NOMO-1 (cell line): Measurements from ENCODE around the gene ANKRD6.

Experiments
- DNase-seq, 2 experiments: peaks; one replicate each; lab custom pipeline; 2025; ENCODE audit not compliant: unreplicated experiment in 2 of 2; lab: John Stamatoyannopoulos, UW

The ANKRD6 gene

DNA sequence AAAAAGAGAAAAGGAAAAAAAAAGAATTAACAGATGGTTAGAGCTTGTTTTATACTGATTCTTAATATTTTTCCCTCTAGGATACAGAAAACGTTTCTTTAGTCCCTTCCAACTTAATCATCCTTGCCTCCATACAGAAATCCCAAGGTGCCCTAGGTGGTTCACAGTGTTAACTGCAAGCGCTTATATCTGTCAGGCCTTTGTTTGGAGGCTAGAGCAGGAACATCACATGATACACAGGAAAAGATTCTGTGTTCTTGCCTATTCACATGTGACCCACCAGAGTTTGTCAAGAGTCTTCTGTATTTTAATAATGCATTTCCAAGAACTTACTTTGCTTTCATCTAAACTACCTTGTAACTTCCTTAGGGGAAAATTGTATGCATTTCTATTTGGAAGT is 31.3 kb downstream of the ANKRD6 start:
- no peak for DNase-seq

DNA sequence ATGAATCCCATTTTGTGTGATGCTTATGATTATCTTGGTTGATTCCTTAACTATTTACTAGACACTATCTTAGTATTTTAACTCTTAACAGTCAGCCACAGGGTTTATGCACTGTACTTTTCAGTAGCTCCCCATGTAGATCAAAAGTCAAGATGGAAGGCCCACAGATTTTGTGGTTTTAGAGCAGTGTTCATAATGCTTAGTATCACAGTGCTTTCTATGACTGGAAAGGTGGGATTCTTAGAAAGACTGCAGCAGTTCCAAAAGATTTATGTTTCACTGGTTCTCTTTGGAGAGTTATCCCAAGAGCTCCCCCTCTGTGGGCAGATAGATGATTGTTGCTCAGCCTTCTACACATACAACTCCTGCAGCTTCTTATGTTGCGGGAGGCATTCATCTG is 34.5 kb downstream of the ANKRD6 start:
- DNase-seq = no peak

DNA sequence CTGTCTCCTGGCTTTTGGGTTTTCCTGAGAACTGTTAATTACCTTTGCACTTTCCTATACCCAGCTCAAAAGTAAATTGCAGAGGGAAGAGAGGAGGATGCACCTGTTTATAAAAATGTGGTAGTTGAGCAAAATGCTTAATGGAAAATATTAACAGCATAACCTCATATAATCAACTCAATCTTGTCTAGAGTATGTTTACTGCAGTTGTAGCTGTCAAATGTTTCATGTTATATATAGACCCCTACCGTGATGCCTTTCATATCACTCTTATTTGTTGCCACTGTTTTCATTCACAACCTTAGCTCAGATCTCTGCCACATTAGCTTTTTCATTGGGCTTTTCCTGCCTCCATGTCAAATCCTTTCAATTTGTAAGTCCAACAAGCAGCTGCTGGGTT is 36.0 kb downstream of the ANKRD6 start:
- DNase-seq = no peak

DNA sequence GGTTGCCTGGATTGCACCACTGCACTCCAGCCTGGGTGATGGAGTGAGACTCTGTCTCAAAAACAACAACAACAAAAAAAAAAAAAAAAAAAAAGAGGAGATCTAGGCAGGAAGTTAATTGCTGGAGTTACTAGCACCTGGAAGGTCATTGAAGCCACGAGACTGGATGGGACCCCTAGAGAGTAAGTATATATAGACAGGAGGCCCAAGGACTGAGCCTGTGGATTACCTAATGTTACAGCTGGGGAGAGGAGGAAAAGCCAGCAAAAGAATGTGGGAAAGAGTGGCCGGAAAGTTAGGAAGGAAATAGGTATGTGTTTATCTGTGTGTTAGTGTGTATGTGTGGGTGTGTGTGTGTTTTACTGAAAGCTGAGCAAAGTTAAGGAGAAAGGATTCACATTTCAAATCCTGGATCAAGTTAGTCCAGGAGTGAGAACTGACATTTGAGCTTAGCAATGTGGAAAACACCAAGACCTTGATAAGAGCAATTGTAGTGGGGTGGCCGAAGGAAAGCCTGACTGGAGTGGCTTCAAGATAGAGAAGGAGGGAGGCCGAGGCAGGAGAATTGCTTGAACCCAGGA is 38.4 kb downstream of the ANKRD6 start:
- no peak for DNase-seq

DNA sequence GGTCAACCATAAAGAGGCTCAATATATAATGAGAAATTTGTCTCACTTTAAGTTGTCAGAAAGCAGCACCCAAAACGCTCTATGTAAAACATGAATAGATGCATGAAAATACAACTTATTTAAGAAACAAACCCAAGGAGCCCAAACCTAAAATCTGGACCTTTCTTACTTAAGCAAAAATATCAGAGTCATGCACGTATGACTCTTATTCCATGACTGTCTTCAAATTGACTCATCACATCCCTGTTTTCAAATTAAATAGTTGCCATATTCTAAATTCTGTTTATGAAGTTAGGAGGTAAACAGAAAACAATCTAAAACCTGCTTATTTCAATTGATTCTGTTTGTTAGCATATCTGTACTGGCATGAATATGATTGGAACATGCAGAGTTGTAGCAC is 42.1 kb downstream of the ANKRD6 start:
- no peak for DNase-seq

DNA sequence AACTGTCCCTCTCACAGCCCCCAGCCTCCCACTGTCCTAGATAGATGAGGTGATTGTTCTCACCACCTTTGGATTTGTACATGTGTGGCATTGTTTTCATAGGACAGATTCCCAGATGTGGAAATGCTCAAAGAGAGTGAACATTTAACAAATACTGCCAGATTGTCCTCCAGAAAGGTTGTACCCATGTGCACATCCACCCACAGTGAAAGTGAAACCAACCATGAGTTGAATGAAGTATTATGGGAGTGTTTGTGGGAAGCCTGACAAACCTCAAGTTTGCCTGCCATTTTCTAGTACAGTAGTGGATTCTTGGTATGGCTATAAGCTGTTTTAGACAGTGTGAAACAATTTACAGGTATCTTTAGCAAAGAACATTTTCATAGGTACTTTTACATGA is 42.7 kb downstream of the ANKRD6 start:
- no peak for DNase-seq

DNA sequence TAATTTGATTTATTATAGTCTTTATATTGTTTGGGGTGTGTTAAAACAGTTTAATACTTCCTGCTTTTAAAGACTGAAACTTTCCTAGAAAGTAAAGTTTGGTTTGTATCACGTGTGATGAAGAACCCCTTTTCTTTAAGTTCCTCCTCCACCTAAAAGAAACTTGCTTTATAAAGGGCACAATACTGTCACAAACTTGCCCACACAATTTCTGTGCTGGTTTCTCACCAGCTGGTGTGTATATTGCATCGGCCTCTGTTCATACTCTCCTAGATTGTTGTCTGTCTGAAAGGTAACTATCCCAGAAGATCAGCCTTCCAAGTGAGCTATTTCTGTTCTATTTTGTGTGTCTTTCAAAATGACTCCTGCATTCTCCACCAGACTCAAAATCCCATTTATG is 46.9 kb downstream of the ANKRD6 start:
- no peak for DNase-seq

DNA sequence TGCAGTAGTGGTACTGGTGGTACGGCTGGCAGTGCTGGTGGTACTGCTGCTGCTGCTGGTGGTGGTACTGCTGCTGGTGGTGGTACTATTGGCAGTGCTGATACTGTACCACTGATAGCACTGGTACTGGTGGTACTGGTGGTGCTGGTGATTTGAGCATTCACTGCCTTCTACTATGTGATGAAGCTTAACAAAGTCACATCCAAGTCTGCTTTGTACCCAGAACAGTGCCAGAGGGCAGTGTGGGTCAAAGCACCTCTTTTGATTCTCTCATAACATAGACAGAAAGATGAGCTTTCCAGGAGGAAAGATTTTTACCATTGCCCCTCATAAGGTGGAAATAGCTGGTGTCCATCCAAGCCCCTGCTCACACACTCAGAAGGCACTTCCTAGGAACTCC is 48.7 kb downstream of the ANKRD6 start:
- no peak for DNase-seq

DNA sequence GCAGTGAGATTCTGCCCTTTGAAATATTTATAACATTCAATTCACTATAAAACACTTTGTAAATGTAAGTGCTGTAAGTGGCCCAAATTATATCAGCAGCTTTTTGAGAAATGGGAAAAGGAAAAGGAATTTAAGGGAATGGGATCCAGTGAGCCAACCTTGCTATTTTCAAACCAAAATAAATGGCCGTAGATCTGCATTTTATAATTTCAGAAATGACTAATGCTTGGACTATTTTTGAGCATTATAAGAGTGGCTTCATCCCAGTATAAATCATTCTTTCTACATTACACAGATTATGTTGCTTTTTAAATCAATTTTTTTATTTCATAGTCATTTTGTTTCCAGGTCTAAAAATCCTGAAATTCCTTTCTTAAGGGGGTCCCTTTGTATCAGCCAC is 49.2 kb downstream of the ANKRD6 start:
- DNase-seq = no peak

DNA sequence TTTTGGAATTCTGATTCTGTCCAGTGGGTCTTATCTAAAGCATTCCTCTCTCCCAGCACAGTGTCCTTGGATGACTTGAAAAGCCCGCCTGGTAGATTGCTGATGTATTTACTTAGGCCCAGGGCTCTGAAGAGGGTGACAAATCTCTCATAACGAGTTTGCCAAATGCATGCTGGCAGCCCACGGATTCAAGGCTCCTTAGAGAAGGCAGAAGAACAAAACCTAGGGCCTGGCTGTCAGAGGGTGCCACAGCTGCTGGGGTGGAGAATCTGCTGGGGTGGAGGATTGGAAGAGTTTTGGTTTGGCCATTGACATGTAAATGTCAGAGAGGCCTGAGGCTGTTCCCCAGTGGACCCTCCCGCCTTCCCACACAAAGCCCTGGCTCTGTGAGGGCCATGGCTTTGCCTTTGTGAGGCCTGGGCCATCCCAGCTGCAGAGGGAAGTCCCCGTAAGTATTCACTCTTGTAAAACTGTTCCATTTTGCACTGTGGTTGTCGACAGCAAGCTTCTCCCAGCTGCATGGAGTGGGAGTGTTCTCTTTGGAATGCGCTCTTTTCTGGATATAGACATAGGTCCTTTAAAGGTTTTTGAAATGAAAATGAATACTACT is 50.3 kb downstream of the ANKRD6 start:
- DNase-seq = no peak

DNA sequence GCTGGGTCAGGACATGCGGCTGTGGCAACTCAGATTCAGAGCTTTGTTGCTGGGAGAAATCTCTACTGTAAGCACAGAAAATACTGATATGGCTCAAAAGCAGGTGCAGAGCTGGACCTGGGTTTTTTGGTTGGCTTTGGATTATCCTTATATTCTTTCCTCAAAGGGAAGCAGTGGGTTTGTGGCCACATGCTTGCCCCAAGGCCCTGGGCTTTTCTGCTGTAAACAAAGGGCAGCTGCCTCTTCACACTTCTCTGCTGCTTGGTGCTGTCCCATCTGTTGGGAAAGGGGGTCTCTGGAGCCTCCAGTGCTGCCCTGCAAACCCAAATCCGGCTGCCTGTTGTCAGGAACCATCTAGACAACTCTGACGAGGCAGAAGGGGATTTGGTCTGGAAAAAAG is 52.4 kb downstream of the ANKRD6 start:
- no peak for DNase-seq

DNA sequence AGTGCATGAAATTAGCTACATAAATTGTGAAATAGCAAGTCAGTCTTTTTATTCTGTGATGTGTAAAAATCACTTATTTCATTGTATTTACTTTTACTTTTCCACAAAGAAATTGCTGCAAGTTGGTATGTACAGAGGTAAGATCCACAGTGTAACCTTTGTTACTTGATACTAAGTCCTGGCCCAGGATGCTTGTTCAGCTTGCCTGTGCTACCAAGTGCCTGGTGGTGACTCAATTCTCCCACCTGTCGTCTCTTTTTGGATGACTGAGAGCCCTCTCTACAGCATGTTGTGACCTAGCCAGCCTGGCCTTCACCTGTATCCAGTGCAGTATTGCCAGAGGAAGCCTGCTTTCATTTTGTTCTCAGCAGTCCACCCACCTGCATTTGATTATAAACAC is 54.9 kb downstream of the ANKRD6 start:
- DNase-seq = no peak

DNA sequence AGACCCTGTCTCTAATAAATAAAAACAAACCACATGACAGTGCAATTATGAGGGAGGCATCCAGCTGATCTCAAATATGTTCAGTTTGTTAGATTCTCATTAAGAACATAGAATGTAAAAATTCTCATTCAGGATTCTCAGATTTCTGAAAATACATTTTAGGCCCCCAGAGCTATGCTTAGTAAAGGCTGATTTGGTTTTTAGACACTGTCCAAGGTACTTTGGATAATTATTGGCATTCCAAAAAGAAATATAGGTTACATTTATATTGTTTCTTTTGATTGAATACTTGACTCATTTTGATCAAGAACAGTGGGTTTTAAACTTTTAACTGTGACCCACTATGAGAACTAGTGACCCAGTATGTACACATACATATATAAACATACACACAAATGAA is 55.5 kb downstream of the ANKRD6 start:
- DNase-seq = no peak

DNA sequence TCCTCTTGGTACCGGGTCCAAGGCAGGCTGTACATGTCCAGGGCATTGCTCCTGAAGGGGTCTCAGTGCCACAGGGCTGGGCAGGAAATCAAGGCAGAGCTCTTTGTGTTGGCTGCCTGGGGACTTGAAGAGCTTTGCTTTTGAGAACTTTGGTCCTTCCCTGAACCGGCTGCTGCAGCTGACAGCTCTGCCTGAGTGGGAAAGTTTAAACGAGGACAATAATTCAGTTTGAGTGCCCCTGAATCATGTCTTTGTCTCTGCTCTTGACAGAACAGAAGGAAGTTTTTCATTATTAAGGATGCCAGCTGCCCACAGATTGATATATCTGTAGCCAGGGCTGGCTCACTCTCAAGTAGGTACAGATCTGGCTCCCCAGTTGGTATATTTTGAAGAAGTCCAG is 56.1 kb downstream of the ANKRD6 start:
- no peak for DNase-seq

DNA sequence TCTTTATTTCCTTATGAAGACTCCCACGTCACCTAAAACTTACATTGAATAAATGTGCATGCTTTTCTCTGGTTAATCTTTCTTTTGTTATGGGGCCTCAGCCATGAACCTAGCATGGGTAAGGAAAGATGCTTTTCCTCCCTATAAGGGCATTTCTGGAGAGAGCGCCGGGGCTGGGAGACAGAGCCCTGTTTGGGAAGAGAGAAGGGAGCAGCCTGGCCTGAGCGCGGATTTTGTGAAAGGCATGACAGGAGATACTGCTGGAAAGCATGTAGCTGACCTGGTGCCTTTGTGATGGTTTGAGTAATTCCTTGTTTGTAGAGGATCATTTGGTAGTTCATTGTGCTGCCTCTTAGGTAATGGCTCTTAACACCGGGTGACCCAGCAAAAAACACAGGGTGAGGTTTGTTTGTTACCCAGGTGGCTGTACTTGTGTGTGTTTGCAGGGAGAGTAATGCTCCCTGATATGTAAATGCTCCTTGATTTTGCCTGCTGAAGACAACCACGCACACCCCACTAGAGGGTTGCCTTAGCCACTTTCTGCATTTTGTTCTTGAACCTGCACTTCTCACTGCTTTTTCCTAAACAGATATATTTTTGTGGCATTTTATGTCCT is 59.2 kb downstream of the ANKRD6 start:
- no peak for DNase-seq

DNA sequence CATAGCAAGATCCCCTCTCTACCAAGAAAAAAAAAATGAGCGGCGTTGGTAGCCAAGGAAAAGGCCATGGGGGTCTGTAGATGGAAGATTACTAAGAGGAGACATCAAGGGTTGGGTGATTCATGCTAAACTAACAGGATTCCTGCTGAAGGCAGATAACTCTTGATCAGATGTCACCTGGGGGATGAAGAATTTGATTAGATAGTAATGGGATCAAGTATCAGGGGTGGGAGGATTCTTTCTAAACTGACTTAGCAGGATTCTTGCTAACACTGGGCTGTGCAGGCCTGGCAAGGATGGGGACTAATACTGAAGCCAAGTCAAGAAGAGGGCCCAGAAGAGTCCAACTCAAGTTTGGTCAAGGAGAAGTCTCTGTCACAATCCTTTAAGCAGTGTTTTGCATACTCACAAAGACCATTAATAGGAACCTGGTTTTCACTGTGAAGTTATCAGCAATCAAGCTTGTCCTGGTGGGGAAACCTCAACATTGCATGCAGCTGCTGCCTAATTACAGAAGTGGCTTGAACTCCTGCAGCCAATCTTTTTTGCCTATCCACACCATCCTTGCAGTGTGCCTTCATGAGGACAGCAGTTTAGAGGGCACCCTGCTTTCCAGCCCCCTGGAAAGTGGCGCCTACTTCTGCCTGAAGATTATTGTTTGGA is 61.3 kb downstream of the ANKRD6 start:
- no peak for DNase-seq

DNA sequence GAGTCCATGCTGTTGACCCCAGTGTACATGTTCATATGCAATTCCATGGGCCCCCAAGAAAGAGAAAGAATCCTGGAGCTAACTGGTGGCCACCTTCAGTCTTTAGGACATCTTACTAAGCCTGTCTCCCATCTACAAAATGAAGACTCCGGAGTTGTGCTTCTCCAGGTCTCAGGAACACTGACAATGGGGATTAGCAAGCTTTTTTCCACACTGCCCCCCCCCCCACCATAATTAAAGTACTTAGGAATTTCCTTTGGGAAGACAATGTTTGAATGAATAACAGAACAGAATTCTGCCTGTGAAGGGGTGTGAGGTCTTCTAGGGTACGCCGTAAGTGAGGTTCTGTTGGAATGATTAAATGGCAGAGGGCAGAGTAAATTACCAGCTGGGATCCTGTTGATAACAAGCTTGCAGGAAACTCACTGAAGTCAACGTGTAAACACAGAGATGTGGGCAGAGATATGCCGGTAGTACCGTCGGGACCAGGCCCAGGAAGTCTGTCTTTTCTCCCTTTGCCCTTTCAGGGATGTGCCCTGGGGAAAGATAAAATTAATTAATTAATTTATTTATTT is 63.1 kb downstream of the ANKRD6 start:
- DNase-seq = no peak

DNA sequence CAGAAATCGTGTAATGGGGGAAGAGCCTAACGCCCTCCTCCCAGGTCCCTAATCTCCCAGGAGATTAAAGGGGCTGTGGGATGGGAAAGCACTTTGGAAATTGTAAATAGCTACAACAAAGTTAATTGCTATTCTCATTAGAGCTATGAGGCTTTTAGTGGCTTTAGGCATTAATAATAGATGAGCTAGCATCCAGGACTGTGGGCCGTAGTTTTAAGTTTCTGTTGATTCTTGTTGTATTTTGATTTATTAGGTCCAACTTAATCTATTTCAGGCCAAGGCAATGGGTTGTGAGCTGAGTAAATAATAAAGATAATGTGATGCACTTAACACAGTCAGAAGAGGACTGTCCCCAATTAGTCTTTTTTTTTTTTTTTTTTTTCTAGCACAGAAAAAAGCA is 67.7 kb downstream of the ANKRD6 start:
- no peak for DNase-seq

DNA sequence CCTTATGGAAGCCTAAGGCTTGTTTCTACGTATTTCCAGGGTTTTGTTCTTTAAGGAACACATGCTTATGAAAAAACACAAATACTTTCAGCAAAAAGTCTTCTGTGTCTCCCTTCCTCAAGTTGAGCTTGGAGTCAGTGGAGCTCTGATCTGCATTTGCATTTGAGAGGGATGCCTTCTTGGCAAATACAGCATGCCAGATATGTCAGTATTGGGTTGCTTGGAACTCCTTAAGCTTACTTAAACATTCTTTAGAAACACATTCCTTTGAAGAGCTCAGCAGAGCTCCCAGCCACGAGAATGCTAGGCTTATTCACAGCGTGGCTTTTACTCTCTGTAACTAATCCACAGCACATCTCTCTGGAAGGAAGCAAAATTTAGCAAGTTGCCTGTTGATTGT is 68.3 kb downstream of the ANKRD6 start:
- no peak for DNase-seq

DNA sequence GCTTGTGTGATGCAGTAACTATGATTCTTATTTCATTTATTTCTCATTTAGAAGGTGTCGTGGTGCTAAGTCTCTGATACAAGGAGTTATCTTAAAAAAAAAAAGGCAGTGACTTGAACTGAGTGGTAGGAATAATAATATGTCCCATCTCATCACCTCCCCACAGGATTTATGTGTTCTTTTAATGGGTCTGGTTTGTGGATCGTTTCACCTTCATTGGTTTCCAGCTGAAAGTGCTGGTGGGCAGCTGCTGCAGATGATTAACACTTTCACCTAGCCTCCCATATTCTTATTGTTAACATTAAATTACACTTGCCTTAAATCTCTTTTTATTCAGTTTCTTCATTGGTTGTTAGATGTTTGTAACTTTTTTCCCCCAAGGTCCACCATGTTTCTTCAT is 68.8 kb downstream of the ANKRD6 start:
- no peak for DNase-seq

DNA sequence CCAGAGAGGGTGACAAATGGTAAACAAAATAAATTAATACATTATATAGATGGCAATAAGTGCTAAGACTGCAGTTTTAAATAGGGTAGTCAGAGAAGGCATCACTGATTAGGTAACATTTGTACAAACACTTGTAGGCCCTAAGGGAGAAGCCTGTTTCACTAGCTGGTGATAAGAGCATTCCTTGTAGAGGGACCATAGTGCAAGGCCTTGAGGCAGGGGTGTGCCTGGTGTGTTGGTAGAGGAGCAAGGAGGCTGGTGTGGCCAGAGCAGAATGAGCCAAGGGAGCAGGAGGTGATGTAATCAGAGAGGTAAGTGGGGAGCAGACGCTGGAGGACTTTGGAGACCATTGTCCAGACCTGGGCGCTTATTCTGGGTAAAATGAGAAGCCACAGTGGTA is 70.7 kb downstream of the ANKRD6 start:
- no peak for DNase-seq

DNA sequence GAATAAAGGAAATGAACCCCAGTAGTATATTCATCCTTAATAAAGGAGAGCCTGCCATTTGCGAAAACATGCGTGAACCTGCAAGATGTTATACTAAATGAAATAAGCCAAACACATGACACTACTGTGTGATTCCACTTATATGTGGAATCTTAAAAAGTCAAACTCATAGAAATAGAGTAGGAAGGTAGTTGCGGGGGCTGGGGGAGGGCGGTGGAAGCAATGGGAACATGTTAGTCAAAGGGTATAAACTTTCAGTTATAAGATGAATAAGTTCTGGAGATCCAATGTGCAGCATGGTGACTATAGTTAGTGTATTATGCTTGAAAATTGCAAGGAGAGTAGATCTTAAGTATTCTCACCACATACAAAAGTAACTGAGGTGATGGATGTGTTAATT is 72.9 kb downstream of the ANKRD6 start:
- DNase-seq = no peak
